K562 (cell line): ENCODE data around the gene ZNHIT1. TPM values are rescaled to one million over a fixed set of nuclear protein-coding genes. Genes with fewer than 3 reads are reported as not detected.

Experiments used
- ATAC-seq: fragments of 200-7000 bp; cut with Tn5 transposase; 3 replicates; pipeline ENCODE4 v1.9.1; 2020; ENCODE audit warnings: moderate library complexity
- BruUV-seq: library from RNA; stranded (reverse); fragments of 400-500 nt; replicated peaks from 2 replicates; lab custom pipeline; 2021; lab: Mats Ljungman, UMichigan
- CTCF ChIA-PET: fragments of 300-600 bp; formaldehyde crosslinking; extraction: SDS; loops from one replicate; lab custom pipeline; 2021; ENCODE audit warnings: low intra/inter-chr PET ratio; lab: Yijun Ruan, JAX
- POLR2A ChIA-PET: fragments of 300-600, 350-650 bp; sonication (Branson Sonifier 250); formaldehyde crosslinking; extraction: SDS; loops from one replicate; lab custom pipeline; 2021; ENCODE audit warnings: antibody characterized with exemption, inconsistent platforms; lab: Yijun Ruan, JAX
- DNase-seq, 4 experiments: peaks; one replicate each; pipeline versions ENCODE4 v3.0.0 to v3.0.0-alpha.2; 2011 to 2018; ENCODE audit warnings: low spot score in 3 of 4, mixed read lengths in 3 of 4; ENCODE audit errors: extremely low read depth in 1 of 4
- FAIRE-seq: peaks from 2 replicates; lab custom pipeline; 2011; peaks lifted over from hg19 to GRCh38; lab: Jason Lieb, UNC
- H2AFZ ChIP-seq: 2 replicates; pipeline ENCODE4 v1.6.0; 2011; ENCODE audit warnings: low read depth, low read length, control low read depth, inconsistent platforms
- H3K27ac ChIP-seq: fragments of 200-600 bp; 3 replicates; pipeline ENCODE4 v1.8.0; 2011; ENCODE audit warnings: low read depth, mild to moderate bottlenecking, control low read depth, inconsistent platforms, low read length, moderate library complexity, mixed read lengths; ENCODE audit errors: extremely low read depth
- H3K27me3 ChIP-seq, 2 experiments: fragments of 300-600 bp in 1 of 2; 2 replicates in 1 of 2; 3 replicates in 1 of 2; pipeline versions ENCODE4 v1.6.0 to v1.8.0; 2011; ENCODE audit warnings: inconsistent platforms in 2 of 2, low read length in 2 of 2, mild to moderate bottlenecking in 1 of 2, mixed read lengths in 1 of 2, moderate library complexity in 1 of 2; ENCODE audit not compliant: control insufficient read depth in 2 of 2, insufficient read depth in 2 of 2
- H3K36me3 ChIP-seq: fragments of 300-600 bp; 3 replicates; pipeline ENCODE4 v1.8.0; 2011; ENCODE audit warnings: mild to moderate bottlenecking, low read length, inconsistent platforms; ENCODE audit not compliant: control insufficient read depth, insufficient read depth
- H3K4me1 ChIP-seq, 2 experiments: fragments of 200-600 bp in 1 of 2; replicated peaks in 1 of 2; 2 replicates in 1 of 2; 3 replicates in 1 of 2; pipeline versions ENCODE4 v1.5.1 to v1.8.0; 2011; ENCODE audit warnings: inconsistent platforms in 2 of 2, low read length in 2 of 2, mild to moderate bottlenecking in 1 of 2, mixed read lengths in 1 of 2, moderate library complexity in 1 of 2; ENCODE audit not compliant: control insufficient read depth in 2 of 2, insufficient read depth in 2 of 2
- H3K4me2 ChIP-seq: 2 replicates; pipeline ENCODE4 v1.6.1; 2011; ENCODE audit warnings: low read length, control low read depth, inconsistent platforms, mixed read lengths; ENCODE audit not compliant: insufficient read depth
- H3K4me3 ChIP-seq: fragments of 200-600 bp; sonication (generic), shearing (Covaris generic); 2 replicates; pipeline ENCODE4 v1.5.1; 2016; ENCODE audit warnings: control low read depth, inconsistent platforms
- H3K79me2 ChIP-seq: fragments of 200-600 bp; 3 replicates; pipeline ENCODE4 v1.8.0; 2011; ENCODE audit warnings: low read length, inconsistent platforms; ENCODE audit not compliant: control insufficient read depth, insufficient read depth
- H3K9ac ChIP-seq, 2 experiments: 2 replicates each; pipeline versions ENCODE4 v1.6.0 to v1.6.1; 2011; ENCODE audit warnings: low read depth in 2 of 2, low read length in 2 of 2, control low read depth in 1 of 2, inconsistent platforms in 1 of 2, mild to moderate bottlenecking in 1 of 2, mixed read lengths in 1 of 2; ENCODE audit not compliant: insufficient read depth in 1 of 2
- H3K9me1 ChIP-seq: one replicate; pipeline ENCODE4 v1.6.0; 2011; ENCODE audit warnings: inconsistent platforms, mild to moderate bottlenecking, low read length, moderate library complexity; ENCODE audit not compliant: control insufficient read depth, insufficient read depth
- H3K9me3 ChIP-seq: replicated peaks from 2 replicates; pipeline ENCODE4 v1.5.1; 2011; ENCODE audit warnings: low read depth, low read length, inconsistent platforms; ENCODE audit not compliant: control insufficient read depth, insufficient read depth
- H4K20me1 ChIP-seq: replicated peaks from 2 replicates; pipeline ENCODE4 v1.6.1; 2011; ENCODE audit warnings: low read length, inconsistent platforms, mixed read lengths; ENCODE audit not compliant: control insufficient read depth, insufficient read depth
- HDAC3 ChIP-seq: fragments of 450-650 bp; IDR thresholded peaks from 2 replicates; pipeline ENCODE4 v1.6.1; 2018; ENCODE audit warnings: borderline replicate concordance, mild to moderate bottlenecking, moderate library complexity; ENCODE audit not compliant: partially characterized antibody
- KDM5B ChIP-seq: fragments of 200-600 bp; sonication (generic); IDR thresholded peaks from 2 replicates; pipeline ENCODE4 v1.6.1; 2012; ENCODE audit warnings: low read depth, mild to moderate bottlenecking, moderate library complexity, low read length, control low read depth, inconsistent platforms; ENCODE audit not compliant: insufficient replicate concordance
- NRF1 ChIP-seq, 2 experiments: fragments of 450-650 bp; IDR thresholded peaks in 1 of 2; conservative IDR thresholded peaks in 1 of 2; 2 replicates each; pipeline ENCODE4 v1.6.1; 2014; ENCODE audit warnings: mild to moderate bottlenecking in 2 of 2
- RFX7 ChIP-seq: fragments of 250-450 bp; sonication (Bioruptor Pico); IDR thresholded peaks from 2 replicates; pipeline ENCODE4 v1.5.1; 2021; ENCODE audit warnings: mild to moderate bottlenecking
- WGBS: fragments of 100-300 bp; shearing (Covaris generic); methylation state at CpG from one replicate; pipeline ENCODE4 v1.1.6; 2016; ENCODE audit warnings: low coverage, mixed read lengths; ENCODE audit not compliant: insufficient coverage; ENCODE audit errors: missing lambda C conversion rate; 5-methylcytosine and 5-hydroxymethylcytosine counted together
- in situ Hi-C: fragments of 300-500 bp; cut with MboI; formaldehyde crosslinking; loops from 4 replicates; pipeline ENCODE4 v1.15.0; 2018; ENCODE audit warnings: inconsistent platforms, mixed read lengths
- intact Hi-C: fragments of 100-400 bp; cut with micrococcal nuclease; formaldehyde crosslinking; loops from 2 replicates; pipeline ENCODE4 v1.14.2; 2022
- polyA plus RNA-seq, 8 experiments: library from polyadenylated mRNA; depleted of rRNA in 4 of 8; stranded (reverse) in 5 of 8; unstranded in 3 of 8; fragments of >200 nt; fragmentation: Nextera tagmentation in 2 of 8; fragmentation: Illumina TruSeq in 1 of 8; extraction: Ambion mirVana in 2 of 8; extraction: Trizol in 1 of 8; gene quantifications; 2 replicates each; pipeline versions ENCODE4 v1.2.1 to v1.2.3, GENCODE V29; 2011 to 2014; ENCODE audit warnings: inconsistent platforms in 1 of 8, missing spikeins in 1 of 8
- total RNA-seq, 7 experiments: library from RNA; depleted of rRNA in 6 of 7; stranded (reverse); fragments of >200 nt in 6 of 7; fragmentation: Illumina TruSeq in 2 of 7; extraction: Trizol in 2 of 7; gene quantifications; 2 replicates each; pipeline versions ENCODE4 v1.2.1 to v1.2.3, GENCODE V29; 2011 to 2021; ENCODE audit warnings: low replicate concordance in 1 of 7
- TF ChIP-seq, protein P1 (sequence below): fragments of 450-650 bp; IDR thresholded peaks from 2 replicates; pipeline ENCODE4 v1.6.1; 2016
- TF ChIP-seq, protein P2 (sequence below): sonication (generic); formaldehyde crosslinking; IDR thresholded peaks from 2 replicates; pipeline ENCODE4 v1.8.0; 2022; ENCODE audit warnings: mild to moderate bottlenecking, missing genetic modification reagents, borderline replicate concordance
- TF ChIP-seq, protein P3 (sequence below): IDR thresholded peaks from 2 replicates; pipeline ENCODE4 v1.6.1; 2011; ENCODE audit warnings: borderline replicate concordance, low read depth, mild to moderate bottlenecking, moderate library complexity, low read length; ENCODE audit not compliant: insufficient read depth, poor library complexity, severe bottlenecking
- TF ChIP-seq, protein P4 (sequence below): sonication (generic); formaldehyde crosslinking; IDR thresholded peaks from 2 replicates; pipeline ENCODE4 v1.8.0; 2022; ENCODE audit warnings: missing genetic modification reagents, mild to moderate bottlenecking, borderline replicate concordance
- TF ChIP-seq, protein P5 (sequence below): sonication (generic); formaldehyde crosslinking; IDR thresholded peaks from 2 replicates; pipeline ENCODE4 v1.8.1; 2023; ENCODE audit warnings: mild to moderate bottlenecking, missing genetic modification reagents
- TF ChIP-seq, protein P6 (sequence below): sonication (generic); formaldehyde crosslinking; IDR thresholded peaks from 2 replicates; pipeline ENCODE4 v1.8.0; 2022; ENCODE audit warnings: missing genetic modification reagents, mild to moderate bottlenecking, borderline replicate concordance

The ZNHIT1 gene
- total and polyA plus RNA-seq, 9 of the 15 experiments (the other 6 are each of a cell fraction or from before 2014, with no cell fraction given), result 6.4 to 162 (median 70.1) TPM

DNA sequence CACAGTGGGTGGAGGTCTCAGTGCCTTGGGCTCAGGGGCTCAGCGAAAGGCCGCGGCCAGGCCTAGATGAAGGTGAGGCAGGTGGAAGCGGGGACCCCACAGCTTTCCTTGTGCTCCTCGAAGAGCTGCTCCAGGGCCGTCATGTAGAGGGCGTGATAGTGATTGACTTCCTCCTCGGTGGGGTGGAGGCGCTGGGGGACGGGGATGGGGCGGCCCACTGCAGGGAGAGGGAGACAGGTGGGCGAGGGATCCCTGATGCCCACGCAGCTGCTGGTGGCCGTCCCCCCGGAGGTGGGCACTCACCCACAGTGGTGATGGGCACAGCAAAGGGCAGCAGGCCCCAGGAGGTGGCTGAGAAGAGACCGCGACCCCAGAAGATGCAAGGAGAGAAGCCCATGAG, 22.1 kb upstream of the ZNHIT1 start:
- intact Hi-C loops (no loop called here), in situ Hi-C loops (no loop called here)
- POLR2A ChIA-PET, result interaction anchor here (0.6 kb wide), 1 partner anchor 361 kb away, joined by 3 read pairs; no protein-coding TSS in a partner anchor
- CTCF ChIA-PET, result interaction anchor here (0.6 to 0.7 kb wide), 2 partner anchors 23 to 294 kb away, joined by 4 to 5 read pairs; no protein-coding TSS in a partner anchor
- no peak overlapping the region for H3K4me2 ChIP-seq
- no peaks in the 10 kb centered on the region for H3K9me3 ChIP-seq
- H3K4me1 ChIP-seq, result peaks cover 7 to 16% of the 10 kb centered on the region in 2 experiments
- no peak overlapping the region for H3K27ac ChIP-seq
- no peak overlapping the region for H2AFZ ChIP-seq
- peak; percentile 36; the same call in 2 of the 3 replicates for ATAC-seq
- no peaks in the 10 kb centered on the region for H4K20me1 ChIP-seq
- no peaks in the 10 kb centered on the region for H3K79me2 ChIP-seq
- no peak for DNase-seq
- H3K27me3 ChIP-seq, result peaks cover 0 to 10% of the 10 kb centered on the region in 2 experiments; a peak in 2 of 5 replicates
- TF ChIP-seq, protein P1, sequence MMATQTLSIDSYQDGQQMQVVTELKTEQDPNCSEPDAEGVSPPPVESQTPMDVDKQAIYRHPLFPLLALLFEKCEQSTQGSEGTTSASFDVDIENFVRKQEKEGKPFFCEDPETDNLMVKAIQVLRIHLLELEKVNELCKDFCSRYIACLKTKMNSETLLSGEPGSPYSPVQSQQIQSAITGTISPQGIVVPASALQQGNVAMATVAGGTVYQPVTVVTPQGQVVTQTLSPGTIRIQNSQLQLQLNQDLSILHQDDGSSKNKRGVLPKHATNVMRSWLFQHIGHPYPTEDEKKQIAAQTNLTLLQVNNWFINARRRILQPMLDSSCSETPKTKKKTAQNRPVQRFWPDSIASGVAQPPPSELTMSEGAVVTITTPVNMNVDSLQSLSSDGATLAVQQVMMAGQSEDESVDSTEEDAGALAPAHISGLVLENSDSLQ, result 0 out of 2 replicates have a peak, but pooled peaks have one; percentile 23
- TF ChIP-seq, protein P2, sequence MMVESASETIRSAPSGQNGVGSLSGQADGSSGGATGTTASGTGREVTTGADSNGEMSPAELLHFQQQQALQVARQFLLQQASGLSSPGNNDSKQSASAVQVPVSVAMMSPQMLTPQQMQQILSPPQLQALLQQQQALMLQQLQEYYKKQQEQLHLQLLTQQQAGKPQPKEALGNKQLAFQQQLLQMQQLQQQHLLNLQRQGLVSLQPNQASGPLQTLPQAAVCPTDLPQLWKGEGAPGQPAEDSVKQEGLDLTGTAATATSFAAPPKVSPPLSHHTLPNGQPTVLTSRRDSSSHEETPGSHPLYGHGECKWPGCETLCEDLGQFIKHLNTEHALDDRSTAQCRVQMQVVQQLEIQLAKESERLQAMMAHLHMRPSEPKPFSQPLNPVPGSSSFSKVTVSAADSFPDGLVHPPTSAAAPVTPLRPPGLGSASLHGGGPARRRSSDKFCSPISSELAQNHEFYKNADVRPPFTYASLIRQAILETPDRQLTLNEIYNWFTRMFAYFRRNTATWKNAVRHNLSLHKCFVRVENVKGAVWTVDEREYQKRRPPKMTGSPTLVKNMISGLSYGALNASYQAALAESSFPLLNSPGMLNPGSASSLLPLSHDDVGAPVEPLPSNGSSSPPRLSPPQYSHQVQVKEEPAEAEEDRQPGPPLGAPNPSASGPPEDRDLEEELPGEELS (CRISPR knock-in tag), result no peak
- TF ChIP-seq, protein P3, sequence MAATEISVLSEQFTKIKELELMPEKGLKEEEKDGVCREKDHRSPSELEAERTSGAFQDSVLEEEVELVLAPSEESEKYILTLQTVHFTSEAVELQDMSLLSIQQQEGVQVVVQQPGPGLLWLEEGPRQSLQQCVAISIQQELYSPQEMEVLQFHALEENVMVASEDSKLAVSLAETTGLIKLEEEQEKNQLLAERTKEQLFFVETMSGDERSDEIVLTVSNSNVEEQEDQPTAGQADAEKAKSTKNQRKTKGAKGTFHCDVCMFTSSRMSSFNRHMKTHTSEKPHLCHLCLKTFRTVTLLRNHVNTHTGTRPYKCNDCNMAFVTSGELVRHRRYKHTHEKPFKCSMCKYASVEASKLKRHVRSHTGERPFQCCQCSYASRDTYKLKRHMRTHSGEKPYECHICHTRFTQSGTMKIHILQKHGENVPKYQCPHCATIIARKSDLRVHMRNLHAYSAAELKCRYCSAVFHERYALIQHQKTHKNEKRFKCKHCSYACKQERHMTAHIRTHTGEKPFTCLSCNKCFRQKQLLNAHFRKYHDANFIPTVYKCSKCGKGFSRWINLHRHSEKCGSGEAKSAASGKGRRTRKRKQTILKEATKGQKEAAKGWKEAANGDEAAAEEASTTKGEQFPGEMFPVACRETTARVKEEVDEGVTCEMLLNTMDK, result peak; percentile 59
- TF ChIP-seq, protein P4, sequence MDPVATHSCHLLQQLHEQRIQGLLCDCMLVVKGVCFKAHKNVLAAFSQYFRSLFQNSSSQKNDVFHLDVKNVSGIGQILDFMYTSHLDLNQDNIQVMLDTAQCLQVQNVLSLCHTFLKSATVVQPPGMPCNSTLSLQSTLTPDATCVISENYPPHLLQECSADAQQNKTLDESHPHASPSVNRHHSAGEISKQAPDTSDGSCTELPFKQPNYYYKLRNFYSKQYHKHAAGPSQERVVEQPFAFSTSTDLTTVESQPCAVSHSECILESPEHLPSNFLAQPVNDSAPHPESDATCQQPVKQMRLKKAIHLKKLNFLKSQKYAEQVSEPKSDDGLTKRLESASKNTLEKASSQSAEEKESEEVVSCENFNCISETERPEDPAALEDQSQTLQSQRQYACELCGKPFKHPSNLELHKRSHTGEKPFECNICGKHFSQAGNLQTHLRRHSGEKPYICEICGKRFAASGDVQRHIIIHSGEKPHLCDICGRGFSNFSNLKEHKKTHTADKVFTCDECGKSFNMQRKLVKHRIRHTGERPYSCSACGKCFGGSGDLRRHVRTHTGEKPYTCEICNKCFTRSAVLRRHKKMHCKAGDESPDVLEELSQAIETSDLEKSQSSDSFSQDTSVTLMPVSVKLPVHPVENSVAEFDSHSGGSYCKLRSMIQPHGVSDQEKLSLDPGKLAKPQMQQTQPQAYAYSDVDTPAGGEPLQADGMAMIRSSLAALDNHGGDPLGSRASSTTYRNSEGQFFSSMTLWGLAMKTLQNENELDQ (CRISPR knock-in tag), result no peak
- TF ChIP-seq RFX7 (CRISPR knock-in tag), result no peak
- TF ChIP-seq, protein P5, sequence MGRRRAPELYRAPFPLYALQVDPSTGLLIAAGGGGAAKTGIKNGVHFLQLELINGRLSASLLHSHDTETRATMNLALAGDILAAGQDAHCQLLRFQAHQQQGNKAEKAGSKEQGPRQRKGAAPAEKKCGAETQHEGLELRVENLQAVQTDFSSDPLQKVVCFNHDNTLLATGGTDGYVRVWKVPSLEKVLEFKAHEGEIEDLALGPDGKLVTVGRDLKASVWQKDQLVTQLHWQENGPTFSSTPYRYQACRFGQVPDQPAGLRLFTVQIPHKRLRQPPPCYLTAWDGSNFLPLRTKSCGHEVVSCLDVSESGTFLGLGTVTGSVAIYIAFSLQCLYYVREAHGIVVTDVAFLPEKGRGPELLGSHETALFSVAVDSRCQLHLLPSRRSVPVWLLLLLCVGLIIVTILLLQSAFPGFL (CRISPR knock-in tag), result no peak
- TF ChIP-seq, protein P6, sequence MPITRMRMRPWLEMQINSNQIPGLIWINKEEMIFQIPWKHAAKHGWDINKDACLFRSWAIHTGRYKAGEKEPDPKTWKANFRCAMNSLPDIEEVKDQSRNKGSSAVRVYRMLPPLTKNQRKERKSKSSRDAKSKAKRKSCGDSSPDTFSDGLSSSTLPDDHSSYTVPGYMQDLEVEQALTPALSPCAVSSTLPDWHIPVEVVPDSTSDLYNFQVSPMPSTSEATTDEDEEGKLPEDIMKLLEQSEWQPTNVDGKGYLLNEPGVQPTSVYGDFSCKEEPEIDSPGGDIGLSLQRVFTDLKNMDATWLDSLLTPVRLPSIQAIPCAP (CRISPR knock-in tag), result no peak
- TF ChIP-seq KDM5B, result no peak
- no peak for TF ChIP-seq NRF1 (conservative IDR thresholded peaks at IDR 0.05 in 1 of 2, IDR thresholded peaks at IDR 0.05 in 1 of 2)
- no peak for TF ChIP-seq HDAC3
- 42% methylated on average over 13 of the region's 17 CpGs for WGBS
- no peaks in the 10 kb centered on the region for H3K9me1 ChIP-seq
- H3K36me3 ChIP-seq, result no peaks in the 10 kb centered on the region
- H3K9ac ChIP-seq, result peak overlapping the region in 1 of 2 experiments; percentile 65; a peak in 1 of 4 replicates
- no TSS peak for BruUV-seq
- no peak for FAIRE-seq
- H3K4me3 ChIP-seq, result no peak overlapping the region
